ENCODE data around the gene HBQ1.
"Not testable (repeated sequence)": the region's sequence is repeated elsewhere in the genome, so short reads cannot be mapped to it uniquely, and the experiment has no call there.

HBQ1 gene

GRCh38 chr16:194516-194915, 14.3 kb downstream of the HBQ1 start:
- no peak for DNase-seq (ENCODE audit: low spot score)
- TF ChIP-seq, protein P1, sequence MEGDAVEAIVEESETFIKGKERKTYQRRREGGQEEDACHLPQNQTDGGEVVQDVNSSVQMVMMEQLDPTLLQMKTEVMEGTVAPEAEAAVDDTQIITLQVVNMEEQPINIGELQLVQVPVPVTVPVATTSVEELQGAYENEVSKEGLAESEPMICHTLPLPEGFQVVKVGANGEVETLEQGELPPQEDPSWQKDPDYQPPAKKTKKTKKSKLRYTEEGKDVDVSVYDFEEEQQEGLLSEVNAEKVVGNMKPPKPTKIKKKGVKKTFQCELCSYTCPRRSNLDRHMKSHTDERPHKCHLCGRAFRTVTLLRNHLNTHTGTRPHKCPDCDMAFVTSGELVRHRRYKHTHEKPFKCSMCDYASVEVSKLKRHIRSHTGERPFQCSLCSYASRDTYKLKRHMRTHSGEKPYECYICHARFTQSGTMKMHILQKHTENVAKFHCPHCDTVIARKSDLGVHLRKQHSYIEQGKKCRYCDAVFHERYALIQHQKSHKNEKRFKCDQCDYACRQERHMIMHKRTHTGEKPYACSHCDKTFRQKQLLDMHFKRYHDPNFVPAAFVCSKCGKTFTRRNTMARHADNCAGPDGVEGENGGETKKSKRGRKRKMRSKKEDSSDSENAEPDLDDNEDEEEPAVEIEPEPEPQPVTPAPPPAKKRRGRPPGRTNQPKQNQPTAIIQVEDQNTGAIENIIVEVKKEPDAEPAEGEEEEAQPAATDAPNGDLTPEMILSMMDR (IDR thresholded peaks at IDR 0.05; ENCODE audit: extremely low read depth, insufficient read depth, missing control alignments) = no peak
- in situ Hi-C loops (cut with MboI; ENCODE audit: low pct_unique_long_range_greater_than_20kb, low sequenced_read_pairs, unreplicated experiment) = no loop called here

- in situ Hi-C loops (cut with MboI; ENCODE audit: low pct_unique_long_range_greater_than_20kb, low sequenced_read_pairs, unreplicated experiment) = no loop called here
- DNase-seq (ENCODE audit: low spot score) = no peak
- TF ChIP-seq, protein P1 (IDR thresholded peaks at IDR 0.05; ENCODE audit: extremely low read depth, insufficient read depth, missing control alignments) = no peak
Measured at GRCh38 chr16:200388-200787, 20.1 kb downstream of the HBQ1 start.

DNA sequence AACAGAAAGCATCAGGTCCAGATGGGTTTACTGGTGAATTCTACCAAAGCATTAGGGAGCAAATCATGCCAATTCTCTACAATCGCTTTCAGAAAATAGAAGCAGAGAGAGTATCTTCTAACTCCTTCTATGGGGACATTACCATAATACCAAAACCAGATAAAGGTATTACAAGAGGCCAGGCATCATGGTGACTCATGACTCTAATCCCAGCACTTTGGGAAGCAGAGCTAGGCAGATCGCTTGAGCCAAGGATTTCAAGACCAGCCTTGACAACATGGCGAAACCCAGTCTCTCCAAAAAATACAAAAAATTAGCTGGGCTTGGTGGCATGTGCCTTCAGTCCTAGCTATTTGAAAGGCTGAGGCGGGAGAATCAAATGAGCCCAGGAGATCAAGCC, 23.0 kb downstream of the HBQ1 start:
- TF ChIP-seq, protein P1 (IDR thresholded peaks at IDR 0.05; ENCODE audit: extremely low read depth, insufficient read depth, missing control alignments) = no peak
- in situ Hi-C loops (cut with MboI; ENCODE audit: low pct_unique_long_range_greater_than_20kb, low sequenced_read_pairs, unreplicated experiment) = no loop called here
- no peak for DNase-seq (ENCODE audit: low spot score)

- in situ Hi-C loops (cut with MboI; ENCODE audit: low pct_unique_long_range_greater_than_20kb, low sequenced_read_pairs, unreplicated experiment); DNase-seq (ENCODE audit: low spot score): not testable (repeated sequence)
Measured at GRCh38 chr16:204046-204445, 23.8 kb downstream of the HBQ1 start.

DNA sequence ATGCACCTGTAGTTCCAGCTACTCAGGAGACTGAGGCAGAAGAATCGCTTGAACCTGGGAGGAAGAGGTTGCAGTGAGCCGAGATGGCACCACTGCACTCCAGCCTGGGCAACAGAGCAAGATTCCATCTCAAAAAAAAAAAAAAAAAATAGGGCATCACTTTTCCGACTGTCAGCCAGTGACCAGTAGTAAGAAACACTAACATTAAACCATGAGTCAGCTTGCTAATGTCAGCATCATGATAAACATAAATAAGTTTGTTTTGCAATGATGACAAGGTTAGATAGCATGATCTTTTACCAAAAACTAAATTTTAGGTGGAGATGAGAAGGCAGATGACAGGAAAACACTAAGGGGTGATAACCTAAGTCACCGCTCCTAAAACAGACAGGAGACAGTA, 29.1 kb downstream of the HBQ1 start:
- in situ Hi-C loops (cut with MboI; ENCODE audit: low pct_unique_long_range_greater_than_20kb, low sequenced_read_pairs, unreplicated experiment); DNase-seq (ENCODE audit: low spot score): not testable (repeated sequence)

DNA sequence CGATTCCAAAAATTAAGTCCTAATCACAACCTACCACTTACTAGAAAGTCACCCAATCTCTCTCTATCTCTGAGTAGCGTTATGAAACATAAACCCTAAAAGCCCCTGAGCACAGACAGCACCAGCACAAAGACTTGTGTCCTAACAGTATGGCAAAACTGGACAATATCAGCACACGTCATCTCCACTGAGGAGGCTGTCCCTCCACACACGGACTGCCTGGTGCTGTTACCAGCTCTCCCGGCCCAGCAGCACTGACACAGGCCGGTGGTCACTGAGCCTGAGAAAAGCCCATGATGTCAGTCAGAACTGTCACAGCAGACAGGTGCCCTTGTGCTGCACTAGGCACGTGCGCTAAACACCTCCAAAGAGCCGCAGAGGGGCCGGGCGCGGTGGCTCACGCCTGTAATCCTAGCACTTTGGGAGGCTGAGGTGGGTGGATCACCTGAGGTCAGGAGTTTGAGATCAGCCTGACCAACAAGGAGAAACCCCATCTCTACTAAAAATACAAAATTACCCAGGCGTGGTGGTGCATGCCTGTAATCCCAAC, 31.4 kb downstream of the HBQ1 start:
- in situ Hi-C loops (cut with MboI; ENCODE audit: low pct_unique_long_range_greater_than_20kb, low sequenced_read_pairs, unreplicated experiment); DNase-seq (ENCODE audit: low spot score): not testable (repeated sequence)

DNA sequence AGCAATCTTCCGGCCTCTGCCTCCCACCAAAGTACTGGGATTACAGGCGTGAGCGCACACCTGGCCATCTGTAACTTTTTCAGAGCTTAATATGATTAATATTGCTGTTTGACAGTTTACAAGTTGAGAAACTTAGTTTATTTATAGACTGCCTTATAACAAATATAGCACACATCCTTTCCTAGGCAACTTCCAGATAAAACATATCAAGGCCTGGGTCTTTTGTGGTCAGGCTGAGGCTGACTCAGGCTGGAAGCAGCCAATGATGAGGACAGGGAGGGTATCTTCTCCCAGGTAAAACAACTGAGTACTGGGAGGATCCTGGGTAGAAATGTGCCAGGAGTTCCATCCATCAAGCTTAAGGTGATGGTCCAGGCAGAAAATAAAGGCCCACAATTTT, 32.7 kb downstream of the HBQ1 start:
- in situ Hi-C loops (cut with MboI; ENCODE audit: low pct_unique_long_range_greater_than_20kb, low sequenced_read_pairs, unreplicated experiment) = no loop called here
- DNase-seq (ENCODE audit: low spot score) = no peak
- TF ChIP-seq, protein P1 (IDR thresholded peaks at IDR 0.05; ENCODE audit: extremely low read depth, insufficient read depth, missing control alignments) = no peak

DNA sequence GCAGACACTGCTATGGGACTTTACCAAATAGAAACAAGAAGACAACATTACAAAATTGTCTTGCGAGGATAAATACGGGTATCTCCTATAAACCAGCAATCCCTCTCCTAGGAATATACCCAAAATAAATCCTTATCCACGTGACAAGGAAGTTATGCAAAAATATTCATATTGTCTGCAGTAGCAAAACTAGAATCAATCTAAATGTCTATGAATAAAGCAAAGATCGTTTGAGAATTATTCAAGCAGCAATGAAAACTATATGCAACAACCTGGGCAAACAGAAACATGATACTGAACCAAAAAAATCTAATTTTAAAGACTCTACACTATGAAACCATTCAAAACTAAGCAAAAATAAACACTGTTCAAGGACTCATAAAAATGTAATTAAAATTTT, 39.8 kb downstream of the HBQ1 start:
- DNase-seq (ENCODE audit: low spot score) = no peak
- TF ChIP-seq, protein P1 (IDR thresholded peaks at IDR 0.05; ENCODE audit: extremely low read depth, insufficient read depth, missing control alignments) = no peak
- in situ Hi-C loops (cut with MboI; ENCODE audit: low pct_unique_long_range_greater_than_20kb, low sequenced_read_pairs, unreplicated experiment) = no loop called here

Data from GM13977 (cell line).